Measurements from ENCODE around the gene IL4R. TPM values are rescaled to one million over a fixed set of nuclear protein-coding genes. Genes with fewer than 3 reads are reported as not detected.

IL4R gene
- total RNA-seq, 6 experiments from 2014 or later: 20.0 to 27.0 (median 23.2) TPM

- peaks cover 81% of the 10 kb centered on the region for H3K4me1 Mint-ChIP-seq (ENCODE audit: low read depth)
- H3K36me3 Mint-ChIP-seq (ENCODE audit: low read depth): peaks cover 13% of the 10 kb centered on the region
- peak overlapping the region; percentile 93 for H3K4me3 Mint-ChIP-seq
- no peaks in the 10 kb centered on the region for H3K9me3 Mint-ChIP-seq
- H3K27ac Mint-ChIP-seq: peak overlapping the region; percentile 77
- no peak for DNase-seq
- no peak for TF ChIP-seq CTCF (IDR thresholded peaks at IDR 0.05)
- H3K27me3 Mint-ChIP-seq (ENCODE audit: insufficient read depth): no peaks in the 10 kb centered on the region; the same call in 1 of the 2 replicates
These were observed 1.2 kb downstream of the IL4R start for GRCh38 chr16:27314986-27315332.

GRCh38 chr16:27315333-27316037 lies 1.7 kb downstream of the IL4R start:
- peak; percentile 55 for DNase-seq
- H3K36me3 Mint-ChIP-seq (ENCODE audit: low read depth): peaks cover 13% of the 10 kb centered on the region
- TF ChIP-seq CTCF (IDR thresholded peaks at IDR 0.05): no peak
- peaks cover 86% of the 10 kb centered on the region for H3K4me1 Mint-ChIP-seq (ENCODE audit: low read depth)
- peak overlapping the region; percentile 93 for H3K4me3 Mint-ChIP-seq
- no peaks in the 10 kb centered on the region; the same call in 1 of the 2 replicates for H3K27me3 Mint-ChIP-seq (ENCODE audit: insufficient read depth)
- no peaks in the 10 kb centered on the region for H3K9me3 Mint-ChIP-seq
- H3K27ac Mint-ChIP-seq: peak overlapping the region; percentile 77

- Mint-ChIP-seq H3K36me3 (ENCODE audit: low read depth) (peaks cover 13% of the 10 kb centered on the region), H3K9me3 (no peaks in the 10 kb centered on the region)
These were observed 2.4 kb downstream of the IL4R start for GRCh38 chr16:27316038-27316680.

GRCh38 chr16:27317320-27317719 lies 3.5 kb downstream of the IL4R start:
- no peaks in the 10 kb centered on the region for H3K9me3 Mint-ChIP-seq
- H3K36me3 Mint-ChIP-seq (ENCODE audit: low read depth): peaks cover 16% of the 10 kb centered on the region
- TF ChIP-seq CTCF (IDR thresholded peaks at IDR 0.05): no peak
- no peak overlapping the region for H3K4me3 Mint-ChIP-seq
- DNase-seq: no peak
- no peaks in the 10 kb centered on the region; the same call in 1 of the 2 replicates for H3K27me3 Mint-ChIP-seq (ENCODE audit: insufficient read depth)
- H3K4me1 Mint-ChIP-seq (ENCODE audit: low read depth): peaks cover 90% of the 10 kb centered on the region
- peak overlapping the region; percentile 49 for H3K27ac Mint-ChIP-seq

More at GRCh38 chr16:27316038-27316680, 2.4 kb downstream of the IL4R start:
- peaks cover 88% of the 10 kb centered on the region for H3K4me1 Mint-ChIP-seq (ENCODE audit: low read depth)
- DNase-seq: no peak
- peak overlapping the region; percentile 77 for H3K27ac Mint-ChIP-seq
- peak overlapping the region; percentile 93 for H3K4me3 Mint-ChIP-seq
- H3K27me3 Mint-ChIP-seq (ENCODE audit: insufficient read depth): no peaks in the 10 kb centered on the region; the same call in 1 of the 2 replicates
- no peak for TF ChIP-seq CTCF (IDR thresholded peaks at IDR 0.05)

- Mint-ChIP-seq H3K36me3 (ENCODE audit: low read depth) (peaks cover 21% of the 10 kb centered on the region), H3K27me3 (ENCODE audit: insufficient read depth) (no peaks in the 10 kb centered on the region; the same call in 1 of the 2 replicates), H3K27ac (peak overlapping the region; percentile 49), H3K4me1 (ENCODE audit: low read depth) (peaks cover 90% of the 10 kb centered on the region), H3K9me3 (no peaks in the 10 kb centered on the region), H3K4me3 (no peak overlapping the region; the same call in 1 of the 2 replicates)
- DNase-seq: no peak
- TF ChIP-seq CTCF (IDR thresholded peaks at IDR 0.05): no peak
These were observed 4.1 kb downstream of the IL4R start for GRCh38 chr16:27317738-27318391.

Data from HFFc6 (cell line).